GM20000 (cell line): ENCODE data around the gene SUPT3H.
"Not testable (repeated sequence)": the region's sequence is repeated elsewhere in the genome, so short reads cannot be mapped to it uniquely, and the experiment has no call there.

Source experiments
- DNase-seq: peaks from one replicate; pipeline ENCODE4 v3.0.0; 2012; ENCODE audit warnings: low spot score
- TF ChIP-seq, protein P1 (sequence below): IDR thresholded peaks from 2 replicates; pipeline ENCODE4 v1.5.1; 2012; ENCODE audit warnings: mild to moderate bottlenecking, control low read depth; ENCODE audit errors: extremely low read depth, missing control alignments

Gene SUPT3H

DNA sequence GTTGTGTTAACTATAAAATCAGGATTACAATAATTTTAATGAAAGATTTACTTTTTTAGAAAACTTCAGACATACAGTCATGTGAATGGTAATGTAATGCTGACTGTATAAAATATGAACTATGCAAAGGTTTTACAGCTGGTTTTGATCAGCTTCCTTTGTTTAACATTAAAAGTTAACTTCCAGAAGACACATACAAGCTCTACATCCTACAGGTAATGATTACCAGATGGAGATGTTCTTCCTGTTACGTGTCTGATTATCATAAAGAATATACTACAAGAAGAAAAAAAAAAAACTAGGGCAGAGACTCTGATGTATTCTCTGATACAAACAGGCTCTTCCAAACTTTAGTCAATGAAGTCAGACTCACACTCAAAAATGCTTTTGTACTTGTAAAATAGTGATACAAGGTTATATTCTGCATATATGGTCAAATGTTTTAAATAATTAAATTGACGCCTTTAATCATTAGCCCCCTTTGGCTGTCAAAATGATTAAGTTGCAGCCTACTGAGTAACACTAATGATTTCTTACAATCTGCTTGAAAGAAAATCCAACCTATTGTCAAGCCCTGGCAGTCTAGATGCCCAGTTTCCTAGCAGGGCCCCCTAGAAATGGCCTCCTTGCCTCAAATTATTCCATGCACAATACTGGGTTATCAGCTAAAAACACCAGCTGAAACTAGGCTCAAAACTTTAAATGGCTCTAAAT lies 301.4 kb downstream of the SUPT3H start:
- TF ChIP-seq, protein P1, sequence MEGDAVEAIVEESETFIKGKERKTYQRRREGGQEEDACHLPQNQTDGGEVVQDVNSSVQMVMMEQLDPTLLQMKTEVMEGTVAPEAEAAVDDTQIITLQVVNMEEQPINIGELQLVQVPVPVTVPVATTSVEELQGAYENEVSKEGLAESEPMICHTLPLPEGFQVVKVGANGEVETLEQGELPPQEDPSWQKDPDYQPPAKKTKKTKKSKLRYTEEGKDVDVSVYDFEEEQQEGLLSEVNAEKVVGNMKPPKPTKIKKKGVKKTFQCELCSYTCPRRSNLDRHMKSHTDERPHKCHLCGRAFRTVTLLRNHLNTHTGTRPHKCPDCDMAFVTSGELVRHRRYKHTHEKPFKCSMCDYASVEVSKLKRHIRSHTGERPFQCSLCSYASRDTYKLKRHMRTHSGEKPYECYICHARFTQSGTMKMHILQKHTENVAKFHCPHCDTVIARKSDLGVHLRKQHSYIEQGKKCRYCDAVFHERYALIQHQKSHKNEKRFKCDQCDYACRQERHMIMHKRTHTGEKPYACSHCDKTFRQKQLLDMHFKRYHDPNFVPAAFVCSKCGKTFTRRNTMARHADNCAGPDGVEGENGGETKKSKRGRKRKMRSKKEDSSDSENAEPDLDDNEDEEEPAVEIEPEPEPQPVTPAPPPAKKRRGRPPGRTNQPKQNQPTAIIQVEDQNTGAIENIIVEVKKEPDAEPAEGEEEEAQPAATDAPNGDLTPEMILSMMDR = no peak
- no peak for DNase-seq

DNA sequence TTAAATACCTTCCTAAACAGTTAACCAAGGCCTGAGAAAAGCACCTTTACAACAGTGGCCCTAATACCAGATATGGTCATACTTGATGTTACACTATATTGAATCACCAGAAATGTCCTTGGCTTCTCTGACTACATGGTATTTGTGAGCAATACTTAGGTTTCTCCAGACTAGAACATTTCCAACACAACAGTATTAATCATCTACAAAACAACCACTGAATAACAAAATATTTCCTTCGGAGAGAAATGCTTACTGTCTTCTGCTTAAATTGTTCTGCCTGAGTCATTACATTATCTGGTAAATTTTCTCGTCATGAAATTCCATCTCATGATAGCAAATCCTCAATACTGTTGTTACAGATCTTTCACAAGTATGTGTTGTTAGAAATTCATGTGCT lies 302.5 kb downstream of the SUPT3H start:
- DNase-seq = no peak
- TF ChIP-seq, protein P1 = no peak

DNA sequence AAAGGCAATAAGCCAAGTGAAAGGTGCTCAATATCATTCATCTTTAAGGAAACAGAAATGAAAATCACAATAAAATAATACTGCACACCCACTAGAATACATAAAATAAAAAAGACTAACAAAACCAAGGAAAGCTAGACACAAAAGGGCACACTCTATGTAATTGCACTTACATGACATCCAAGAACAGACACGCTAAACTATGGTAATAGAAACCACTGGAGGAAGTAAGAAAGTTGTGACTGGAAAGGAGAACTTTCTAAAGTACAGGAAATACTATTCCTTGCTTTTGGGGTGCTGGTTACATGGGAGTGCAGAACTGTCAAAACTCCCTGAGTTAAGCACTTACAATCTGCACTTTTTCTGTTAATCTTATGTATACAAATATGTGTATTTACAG lies 303.3 kb downstream of the SUPT3H start:
- no peak for DNase-seq
- TF ChIP-seq, protein P1 = no peak

DNA sequence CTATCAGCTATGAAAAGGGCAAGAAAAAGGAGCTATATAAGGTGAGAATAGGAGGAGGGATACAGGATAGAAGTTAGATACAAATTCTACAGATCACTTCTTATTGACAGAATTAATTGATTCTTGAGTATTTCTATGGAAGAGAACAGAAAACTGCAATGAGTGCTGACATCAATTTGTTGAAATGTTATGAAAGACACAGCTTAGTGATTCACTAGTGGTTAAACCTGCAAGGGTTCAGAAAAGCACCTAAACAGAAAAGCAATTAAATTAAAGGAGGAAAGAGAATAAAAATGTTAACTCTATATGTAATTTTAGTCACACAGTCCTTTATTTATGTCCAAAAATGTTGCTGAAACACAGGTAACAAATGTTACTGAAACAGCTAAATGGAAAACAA lies 304.0 kb downstream of the SUPT3H start:
- TF ChIP-seq, protein P1 = no peak

DNA sequence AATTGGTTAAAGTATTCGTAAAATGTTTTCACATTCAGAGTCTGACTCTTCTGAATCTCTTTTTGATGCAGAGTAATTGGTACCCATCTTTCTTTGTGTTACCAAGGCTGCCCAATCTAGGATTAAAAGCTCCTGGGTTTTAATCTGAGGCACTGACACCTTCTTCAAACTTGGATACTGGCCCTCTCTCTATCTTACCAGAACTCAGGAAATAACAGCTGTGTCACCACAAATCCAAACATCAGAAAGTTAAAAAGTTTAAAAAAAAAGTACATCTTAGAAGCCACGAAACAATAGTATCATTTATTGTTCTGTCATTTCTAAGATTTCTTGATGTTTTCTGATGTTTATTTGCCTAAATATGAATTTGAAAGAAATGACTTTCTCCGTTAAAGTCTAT lies 305.1 kb downstream of the SUPT3H start:
- TF ChIP-seq, protein P1 = no peak
- no peak for DNase-seq

More for the DNA sequence above, 304.0 kb downstream of the SUPT3H start:
- no peak for DNase-seq

DNA sequence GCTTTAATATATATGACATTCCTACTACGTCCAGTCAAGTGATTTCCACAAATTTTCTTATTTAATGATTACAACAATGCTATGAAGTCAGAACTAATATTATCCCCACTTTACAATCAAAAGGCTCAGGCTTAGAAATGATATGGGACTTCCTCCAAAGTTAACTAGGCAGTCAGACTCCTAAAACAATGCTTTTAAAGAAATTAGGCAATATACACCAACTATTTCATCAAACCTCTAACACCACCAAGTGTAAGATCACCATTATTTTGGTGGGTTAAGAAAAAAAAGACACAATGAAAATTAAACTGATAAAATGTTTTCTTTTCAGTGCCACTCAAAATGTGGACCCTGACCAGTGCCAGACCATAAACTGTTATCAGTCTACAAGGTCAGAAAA lies 305.7 kb downstream of the SUPT3H start:
- TF ChIP-seq, protein P1 = no peak

DNA sequence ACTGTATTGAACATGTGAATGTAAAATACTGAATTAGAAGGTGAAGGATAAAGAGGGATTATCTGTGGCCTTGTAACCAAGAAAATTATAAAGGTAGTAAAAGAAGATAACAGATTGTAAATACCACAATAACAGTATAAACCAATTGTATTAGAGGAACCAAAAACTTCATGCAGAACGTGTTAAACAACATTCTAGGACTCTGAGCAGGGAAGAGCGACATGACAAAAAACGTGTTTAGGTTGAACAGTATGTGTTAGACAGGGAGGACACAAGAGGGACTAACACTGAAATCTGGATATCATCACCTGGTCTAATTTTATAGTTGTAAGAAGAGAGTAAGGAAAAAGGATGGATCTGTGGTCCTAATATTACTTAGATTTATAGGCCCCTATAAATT lies 308.6 kb downstream of the SUPT3H start:
- DNase-seq = no peak
- TF ChIP-seq, protein P1 = no peak

More for the DNA sequence above, 305.7 kb downstream of the SUPT3H start:
- DNase-seq = no peak

DNA sequence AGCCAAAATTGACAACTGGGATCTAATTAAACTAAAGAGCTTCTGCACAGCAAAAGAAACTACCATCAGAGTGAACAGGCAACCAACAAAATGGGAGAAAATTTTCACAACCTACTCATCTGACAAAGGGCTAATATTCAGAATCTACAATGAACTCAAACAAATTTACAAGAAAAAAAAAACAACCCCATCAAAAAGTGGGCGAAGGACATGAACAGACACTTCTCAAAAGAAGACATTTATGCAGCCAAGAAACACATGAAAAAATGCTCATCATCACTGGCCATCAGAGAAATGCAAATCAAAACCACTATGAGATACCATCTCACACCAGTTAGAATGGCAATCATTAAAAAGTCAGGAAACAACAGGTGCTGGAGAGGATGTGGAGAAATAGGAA lies 310.3 kb downstream of the SUPT3H start:
- DNase-seq = not testable (repeated sequence)

DNA sequence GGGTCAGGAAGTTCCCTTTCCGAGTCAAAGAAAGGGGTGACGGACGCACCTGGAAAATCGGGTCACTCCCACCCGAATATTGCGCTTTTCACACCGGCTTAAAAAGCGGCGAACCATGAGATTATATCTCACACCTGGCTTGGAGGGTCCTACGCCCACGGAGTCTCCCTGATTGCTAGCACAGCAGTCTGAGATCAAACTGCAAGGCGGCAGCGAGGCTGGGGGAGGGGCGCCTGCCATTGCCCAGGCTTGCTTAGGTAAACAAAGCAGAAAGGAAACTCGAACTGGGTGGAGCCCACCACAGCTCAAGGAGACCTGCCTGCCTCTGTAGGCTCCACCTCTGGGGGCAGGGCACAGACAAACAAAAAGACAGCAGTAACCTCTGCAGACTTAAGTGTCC lies 315.1 kb downstream of the SUPT3H start:
- not testable (repeated sequence) for DNase-seq
